HepG2 (cell line): ENCODE measurements around the gene TRPC4AP. TPM values are rescaled to one million over a fixed set of nuclear protein-coding genes. Genes with fewer than 3 reads are reported as not detected.

Source experiments
- GATAD2A ChIP-seq: IDR thresholded peaks from 2 replicates; pipeline ENCODE4 v1.6.1; 2016
- HMG20B ChIP-seq: conservative IDR thresholded peaks from 2 replicates; pipeline ENCODE4 v1.6.1; 2016; ENCODE audit warnings: missing genetic modification reagents, missing compliant biosample characterization
- HMGXB4 ChIP-seq, 2 experiments: sonication (generic) in 1 of 2; formaldehyde crosslinking in 1 of 2; IDR thresholded peaks; 2 replicates each; pipeline versions ENCODE4 v1.4.0 to v1.6.1; 2018 to 2020; ENCODE audit warnings: missing genetic modification reagents in 2 of 2, borderline replicate concordance in 1 of 2, low read depth in 1 of 2, mild to moderate bottlenecking in 1 of 2, missing biosample characterization in 1 of 2
- MAFF ChIP-seq: IDR thresholded peaks from 2 replicates; pipeline ENCODE4 v1.6.1; 2011; ENCODE audit warnings: low read depth, low read length, improper control_type of control experiment
- MAX ChIP-seq: IDR thresholded peaks from 2 replicates; pipeline ENCODE4 v1.6.1; 2012; ENCODE audit warnings: inconsistent platforms
- NR2F2 ChIP-seq: IDR thresholded peaks from 2 replicates; pipeline ENCODE4 v1.6.1; 2012; ENCODE audit warnings: low read depth, inconsistent platforms, borderline replicate concordance
- ONECUT2 ChIP-seq: sonication (generic); formaldehyde crosslinking; IDR thresholded peaks from 2 replicates; pipeline ENCODE4 v1.4.0; 2020; ENCODE audit warnings: missing genetic modification reagents
- RARA ChIP-seq: IDR thresholded peaks from 2 replicates; pipeline ENCODE4 v1.6.1; 2016; ENCODE audit warnings: missing genetic modification reagents, missing compliant biosample characterization
- RERE ChIP-seq: IDR thresholded peaks from 2 replicates; pipeline ENCODE4 v1.6.1; 2016; ENCODE audit warnings: low read depth, missing genetic modification reagents, missing compliant biosample characterization
- SOX13 ChIP-seq, 3 experiments: fragments of 450-650 bp in 1 of 3; sonication (generic) in 1 of 3; formaldehyde crosslinking in 1 of 3; IDR thresholded peaks in 2 of 3; conservative IDR thresholded peaks in 1 of 3; 2 replicates each; pipeline versions ENCODE4 v1.5.0 to v1.6.1; 2016 to 2020; ENCODE audit warnings: antibody characterized with exemption in 1 of 3, mild to moderate bottlenecking in 1 of 3, missing compliant biosample characterization in 1 of 3, missing genetic modification reagents in 1 of 3, moderate library complexity in 1 of 3
- SP1 ChIP-seq, 2 experiments: fragments of 450-650 bp in 1 of 2; sonication (generic) in 1 of 2; formaldehyde crosslinking in 1 of 2; IDR thresholded peaks; 2 replicates each; pipeline versions ENCODE4 v1.4.0 to v1.6.1; 2016 to 2020; ENCODE audit warnings: missing genetic modification reagents in 1 of 2
- TEF ChIP-seq: sonication (generic); formaldehyde crosslinking; IDR thresholded peaks from 2 replicates; pipeline ENCODE4 v1.5.0; 2020; ENCODE audit warnings: missing genetic modification reagents
- THYN1 ChIP-seq: sonication (generic); formaldehyde crosslinking; IDR thresholded peaks from 2 replicates; pipeline ENCODE4 v1.8.1; 2023; ENCODE audit warnings: low read depth, mild to moderate bottlenecking, moderate library complexity, missing genetic modification reagents, borderline replicate concordance
- ZFAT ChIP-seq: sonication (generic); formaldehyde crosslinking; conservative IDR thresholded peaks from 2 replicates; pipeline ENCODE4 v1.8.1; 2023; ENCODE audit warnings: missing genetic modification reagents, inconsistent platforms
- ZNF710 ChIP-seq: sonication (generic); formaldehyde crosslinking; IDR thresholded peaks from 2 replicates; pipeline ENCODE4 v1.5.0; 2020; ENCODE audit warnings: mild to moderate bottlenecking, missing genetic modification reagents, borderline replicate concordance
- ZNF816 ChIP-seq: sonication (generic); formaldehyde crosslinking; IDR thresholded peaks from 2 replicates; pipeline ENCODE4 v1.8.0; 2022; ENCODE audit warnings: missing genetic modification reagents, mild to moderate bottlenecking, borderline replicate concordance
- ZSCAN20 ChIP-seq: sonication (generic); formaldehyde crosslinking; IDR thresholded peaks from 2 replicates; pipeline ENCODE4 v1.4.0; 2020; ENCODE audit warnings: missing genetic modification reagents, mild to moderate bottlenecking, borderline replicate concordance
- polyA plus RNA-seq, 8 experiments: library from polyadenylated mRNA; depleted of rRNA in 3 of 8; stranded (reverse) in 7 of 8; unstranded in 1 of 8; fragments of >200 nt; fragmentation: Illumina TruSeq in 4 of 8; extraction: Trizol in 4 of 8; gene quantifications; 2 replicates each; pipeline versions ENCODE4 v1.2.1 to v1.2.3, GENCODE V29; 2011 to 2016; ENCODE audit warnings: low read depth in 4 of 8, missing spikeins in 1 of 8, mixed read lengths in 1 of 8; ENCODE audit not compliant: insufficient read depth in 1 of 8
- total RNA-seq, 5 experiments: library from RNA; depleted of rRNA; stranded (reverse); fragments of >200 nt; fragmentation: Illumina TruSeq; extraction: Trizol; gene quantifications; 2 replicates each; pipeline ENCODE4 v1.2.3, GENCODE V29; 2016; ENCODE audit warnings: low read depth in 1 of 5

TRPC4AP gene
- total and polyA plus RNA-seq, 2 of the 13 experiments (the other 11 are each of a cell fraction or from before 2014, with no cell fraction given) = 136 to 137 TPM

- no peak for TF ChIP-seq THYN1 (CRISPR knock-in tag)
- no peak for TF ChIP-seq NR2F2
- peak; percentile 46 for TF ChIP-seq MAFF
- TF ChIP-seq HMG20B (CRISPR knock-in tag) = no peak
- no peak for TF ChIP-seq SP1 (IDR thresholded peaks at IDR 0.05)
- no peak for TF ChIP-seq SP1 (CRISPR knock-in tag; IDR thresholded peaks at IDR 0.05)
- no peak for TF ChIP-seq RERE
- no peak for TF ChIP-seq ZSCAN20 (CRISPR knock-in tag)
- no peak for TF ChIP-seq ZFAT (CRISPR knock-in tag)
- peak; percentile 54 for TF ChIP-seq MAX
- TF ChIP-seq HMGXB4 (CRISPR knock-in tag; IDR thresholded peaks at IDR 0.05; ENCODE audit: borderline replicate concordance in 1 of 2, low read depth in 1 of 2) = no peak
- no peak for TF ChIP-seq ZNF816 (CRISPR knock-in tag)
- peak; percentile 44; the same call in 1 of the 2 replicates for TF ChIP-seq RARA (CRISPR knock-in tag)
- peak; percentile 96 for TF ChIP-seq SOX13 (IDR thresholded peaks at IDR 0.05)
- peak in 1 of 2 experiments; percentile 99; a peak in 2 of 4 replicates for TF ChIP-seq SOX13 (CRISPR knock-in tag; conservative IDR thresholded peaks at IDR 0.05 in 1 of 2, IDR thresholded peaks at IDR 0.05 in 1 of 2)
- no peak for TF ChIP-seq TEF (CRISPR knock-in tag)
- peak; percentile 36; the same call in 1 of the 2 replicates for TF ChIP-seq GATAD2A (CRISPR knock-in tag)
- no peak for TF ChIP-seq ONECUT2
- TF ChIP-seq ZNF710 = no peak
These were observed 115.1 kb downstream of the TRPC4AP start (continued) for GRCh38 chr20:34977365-34978091.
